ENCODE measurements around the gene REC114. TPM values are rescaled to one million over a fixed set of nuclear protein-coding genes. Genes with fewer than 3 reads are reported as not detected.

The REC114 gene
- total RNA-seq, 1 donor from 2014 or later = not detected

GRCh38 chr15:73500696-73501095 is 57.7 kb downstream of the REC114 start:
- H3K9me3 ChIP-seq = no peaks in the 10 kb centered on the region
- ATAC-seq (no peak), DNase-seq (no peak)
- H3K27me3 ChIP-seq (ENCODE audit: low read depth) = no peaks in the 10 kb centered on the region
- no peaks in the 10 kb centered on the region for H3K36me3 ChIP-seq
- no peak overlapping the region for H3K4me3 ChIP-seq
- H3K4me1 ChIP-seq = no peaks in the 10 kb centered on the region
- intact Hi-C loops (cut with DNase I) = no loop called here
- no peak overlapping the region for H3K27ac ChIP-seq
- TF ChIP-seq CTCF (IDR thresholded peaks at IDR 0.05) = no peak

GRCh38 chr15:73504885-73505284 is 61.9 kb downstream of the REC114 start:
- intact Hi-C loops (cut with DNase I) = no loop called here
- Histone ChIP-seq H3K36me3 (no peaks in the 10 kb centered on the region), H3K27ac (no peak overlapping the region), H3K9me3 (no peaks in the 10 kb centered on the region), H3K4me3 (no peak overlapping the region), H3K4me1 (no peaks in the 10 kb centered on the region), H3K27me3 (ENCODE audit: low read depth) (no peaks in the 10 kb centered on the region)
- ATAC-seq = no peak
- DNase-seq = no peak
- no peak for TF ChIP-seq CTCF (IDR thresholded peaks at IDR 0.05)

GRCh38 chr15:73515527-73515926 is 72.6 kb downstream of the REC114 start:
- no peak for ATAC-seq
- intact Hi-C loops (cut with DNase I) = no loop called here

GRCh38 chr15:73517566-73517965 is 74.6 kb downstream of the REC114 start:
- ATAC-seq = no peak
- Histone ChIP-seq H3K4me1 (no peaks in the 10 kb centered on the region), H3K9me3 (no peaks in the 10 kb centered on the region), H3K27me3 (ENCODE audit: low read depth) (no peaks in the 10 kb centered on the region), H3K27ac (no peak overlapping the region), H3K36me3 (no peaks in the 10 kb centered on the region), H3K4me3 (no peak overlapping the region)
- intact Hi-C loops (cut with DNase I) = no loop called here
- no peak for DNase-seq
- TF ChIP-seq CTCF (IDR thresholded peaks at IDR 0.05) = no peak

More at GRCh38 chr15:73515527-73515926, 72.6 kb downstream of the REC114 start:
- no peaks in the 10 kb centered on the region for H3K36me3 ChIP-seq
- TF ChIP-seq CTCF (IDR thresholded peaks at IDR 0.05) = no peak
- no peak for DNase-seq
- no peak overlapping the region for H3K27ac ChIP-seq
- H3K9me3 ChIP-seq = no peaks in the 10 kb centered on the region
- no peaks in the 10 kb centered on the region for H3K27me3 ChIP-seq (ENCODE audit: low read depth)
- H3K4me3 ChIP-seq = no peak overlapping the region
- H3K4me1 ChIP-seq = no peaks in the 10 kb centered on the region

GRCh38 chr15:73518180-73518862 is 75.4 kb downstream of the REC114 start:
- ATAC-seq (no peak), DNase-seq (no peak)
- intact Hi-C loops (cut with DNase I) = no loop called here

More at GRCh38 chr15:73518180-73518862, 75.4 kb downstream of the REC114 start:
- Histone ChIP-seq H3K9me3 (no peaks in the 10 kb centered on the region), H3K27ac (no peak overlapping the region), H3K4me1 (no peaks in the 10 kb centered on the region), H3K4me3 (no peak overlapping the region), H3K36me3 (no peaks in the 10 kb centered on the region), H3K27me3 (ENCODE audit: low read depth) (no peaks in the 10 kb centered on the region)
- TF ChIP-seq CTCF (IDR thresholded peaks at IDR 0.05) = no peak
